GM18870 (cell line): ENCODE measurements around the gene GET4.

Experiments used
- ATAC-seq: cut with Tn5 transposase; IDR thresholded peaks from one replicate; pipeline ENCODE4 v1.9.1; 2021; ENCODE audit warnings: moderate library complexity; ENCODE audit not compliant: unreplicated experiment

Gene GET4, protein sequence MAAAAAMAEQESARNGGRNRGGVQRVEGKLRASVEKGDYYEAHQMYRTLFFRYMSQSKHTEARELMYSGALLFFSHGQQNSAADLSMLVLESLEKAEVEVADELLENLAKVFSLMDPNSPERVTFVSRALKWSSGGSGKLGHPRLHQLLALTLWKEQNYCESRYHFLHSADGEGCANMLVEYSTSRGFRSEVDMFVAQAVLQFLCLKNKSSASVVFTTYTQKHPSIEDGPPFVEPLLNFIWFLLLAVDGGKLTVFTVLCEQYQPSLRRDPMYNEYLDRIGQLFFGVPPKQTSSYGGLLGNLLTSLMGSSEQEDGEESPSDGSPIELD

DNA sequence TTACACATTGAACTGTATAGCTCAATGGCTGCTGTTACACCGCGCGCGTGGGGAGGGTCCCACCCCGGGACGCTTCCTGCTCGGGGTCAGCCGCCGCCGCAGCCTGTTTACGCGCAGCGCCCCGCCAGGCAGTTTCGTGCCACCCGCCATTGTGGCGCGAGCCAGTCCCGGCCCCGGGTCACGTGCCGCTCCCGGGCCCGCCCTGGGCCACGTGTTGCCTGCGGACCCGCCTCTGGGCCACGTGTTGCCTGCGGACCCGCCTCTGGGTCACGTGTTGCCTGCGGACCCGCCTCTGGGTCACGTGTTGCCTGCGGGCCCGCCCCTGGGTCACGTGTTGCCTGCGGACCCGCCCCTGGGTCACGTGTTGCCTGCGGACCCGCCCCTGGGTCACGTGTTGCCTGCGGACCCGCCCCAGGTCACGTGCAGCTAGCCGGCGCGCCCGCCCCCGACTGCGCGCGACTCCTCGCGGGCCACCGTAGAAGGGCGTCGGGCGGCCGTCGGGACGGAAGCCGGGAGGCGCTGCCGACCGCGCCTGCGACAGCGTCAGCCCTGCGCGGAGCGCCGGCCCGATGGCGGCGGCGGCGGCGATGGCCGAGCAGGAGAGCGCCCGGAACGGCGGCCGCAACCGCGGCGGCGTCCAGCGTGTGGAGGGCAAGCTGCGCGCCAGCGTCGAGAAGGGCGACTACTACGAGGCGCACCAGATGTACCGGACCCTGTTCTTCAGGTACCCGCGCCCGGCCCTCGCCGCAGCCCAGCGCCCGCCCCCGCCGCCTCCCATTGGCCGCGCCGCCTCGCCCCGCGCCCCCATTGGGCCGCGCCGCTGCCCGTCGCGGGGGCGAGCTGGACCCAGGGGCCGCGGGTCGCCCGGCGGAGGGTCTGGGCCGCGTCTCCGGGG lies at the start of gene GET4:
Gene GET4 (plus strand): TSS at position 478 of the 895 bp plus-strand sequence. CDS start 92 bp downstream, at position 570.
- ATAC-seq, result peak; percentile 46

DNA sequence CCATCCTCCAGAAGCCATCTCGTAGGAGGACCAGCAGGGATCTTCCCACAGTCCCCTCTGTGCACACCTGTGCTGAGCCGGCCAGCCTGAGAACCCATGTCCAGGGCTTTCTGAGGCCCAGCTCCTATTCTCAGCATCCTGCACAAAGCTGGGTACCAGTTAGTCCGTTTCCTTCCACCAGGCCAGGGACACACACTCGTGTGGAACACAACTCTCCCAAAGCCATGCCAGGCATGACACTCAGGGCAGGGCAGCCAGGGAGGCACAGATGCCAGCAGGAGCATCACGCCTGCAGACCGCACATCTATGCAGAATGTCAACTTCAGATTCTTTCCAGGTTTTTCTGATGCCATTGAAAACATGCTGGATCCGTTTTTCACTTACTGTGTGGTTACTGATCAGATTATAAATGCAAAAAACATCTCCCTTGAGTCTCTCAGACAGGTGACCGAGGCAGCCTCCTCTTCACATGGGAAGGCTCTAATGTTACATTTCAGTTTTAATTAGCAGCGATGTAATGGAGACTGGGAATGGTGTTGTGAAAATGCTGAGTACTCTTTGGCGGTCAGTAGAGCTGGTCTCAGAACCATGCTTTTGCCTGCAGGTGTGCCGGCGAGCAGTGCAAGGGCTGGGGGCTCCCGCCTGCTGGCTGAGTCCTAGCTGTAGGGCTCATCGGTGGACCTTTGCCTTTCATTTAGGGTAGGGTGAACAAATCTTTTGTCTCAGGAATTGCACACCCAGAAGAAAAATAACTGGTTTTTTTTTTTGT lies 47.4 kb upstream of the GET4 start:
- ATAC-seq, result no peak

DNA sequence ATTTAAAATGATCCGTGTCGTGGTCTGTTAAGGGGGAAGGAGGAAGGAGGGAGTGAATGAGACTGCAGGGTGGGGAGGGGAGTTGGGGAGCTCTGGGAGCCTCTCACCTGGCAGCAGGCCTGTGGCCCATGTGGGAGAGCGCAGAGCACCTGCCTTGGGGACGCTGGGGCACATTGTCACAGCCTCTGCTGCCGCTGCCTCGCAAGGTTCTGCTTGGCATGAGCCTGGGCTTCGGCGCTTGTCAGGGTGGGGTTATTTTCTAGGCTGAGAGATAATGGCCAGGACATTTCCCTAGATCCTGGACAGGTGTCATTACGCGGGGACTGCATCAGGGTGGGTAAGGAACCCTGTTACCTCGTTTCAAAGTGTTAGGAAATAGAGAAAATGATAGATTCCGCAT lies 46.3 kb upstream of the GET4 start:
- ATAC-seq, result no peak

DNA sequence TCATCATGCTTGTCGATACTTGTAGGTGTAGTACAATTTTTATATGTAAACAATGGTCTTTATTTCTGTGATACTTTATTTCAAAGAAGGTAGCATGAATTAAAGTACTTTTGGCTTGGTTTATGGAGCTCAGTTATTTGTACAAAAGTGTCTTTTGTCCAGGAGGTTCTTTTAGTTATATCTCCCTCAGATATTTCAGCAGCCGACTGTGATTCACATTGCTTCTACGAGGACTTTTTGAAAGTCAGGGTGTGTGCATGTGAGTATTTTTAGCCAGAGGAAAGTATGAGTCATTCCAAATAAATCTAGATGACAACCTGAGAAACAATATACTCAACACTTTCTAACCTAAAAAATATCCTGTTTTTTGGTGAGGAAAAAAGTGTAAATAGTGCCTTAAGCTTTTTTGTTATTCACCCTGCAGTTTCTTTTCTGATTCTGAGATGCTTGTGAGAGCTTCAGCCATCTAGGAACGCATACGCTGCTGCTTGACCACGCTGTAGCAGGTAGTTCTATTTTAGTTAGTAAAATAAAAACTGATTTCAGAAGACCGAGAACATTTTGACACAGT lies 44.7 kb upstream of the GET4 start:
- peak; percentile 67 for ATAC-seq

DNA sequence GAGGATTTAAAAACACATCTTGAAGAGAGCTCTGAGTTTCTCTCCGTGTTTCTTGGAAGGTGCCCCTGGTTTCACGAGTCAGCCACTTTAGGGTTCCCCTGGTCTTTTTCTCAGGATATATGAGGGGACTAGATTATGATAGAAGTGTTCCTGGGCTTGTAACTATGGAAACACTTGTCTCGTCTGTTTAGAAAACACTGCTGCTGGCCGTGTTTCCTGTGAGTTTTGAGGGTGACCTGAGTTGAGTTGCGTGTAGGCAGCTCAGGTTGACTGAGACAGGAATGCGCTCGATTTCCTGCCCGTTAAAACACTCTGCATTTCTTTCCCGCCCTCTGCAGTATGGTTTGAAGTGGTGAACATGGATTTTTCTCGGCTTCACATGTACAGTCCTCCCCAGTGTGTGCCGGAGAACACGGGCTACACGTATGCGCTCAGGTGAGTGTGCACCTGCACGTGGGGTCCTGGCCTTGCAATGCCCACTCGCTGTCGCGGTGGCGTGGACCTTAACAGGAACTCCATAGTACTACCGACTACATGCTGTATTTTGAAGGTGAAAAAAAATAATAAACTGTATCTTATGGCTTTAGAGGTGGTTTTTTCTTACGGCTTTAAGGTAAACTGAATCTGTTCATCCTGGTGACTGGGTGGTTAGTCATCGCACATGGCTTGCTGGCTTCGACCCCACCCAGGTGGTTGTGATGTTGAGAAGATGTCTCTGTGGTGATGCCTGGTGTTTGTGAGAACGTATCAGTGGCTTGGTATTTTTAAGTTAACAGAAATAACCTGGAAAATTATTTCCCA lies 44.0 kb upstream of the GET4 start, which contains the start of gene SUN1:
Gene SUN1 (plus strand): TSS at position 310 of the 801 bp plus-strand sequence. CDS start 49 bp downstream, at position 359.
- no peak for ATAC-seq

DNA sequence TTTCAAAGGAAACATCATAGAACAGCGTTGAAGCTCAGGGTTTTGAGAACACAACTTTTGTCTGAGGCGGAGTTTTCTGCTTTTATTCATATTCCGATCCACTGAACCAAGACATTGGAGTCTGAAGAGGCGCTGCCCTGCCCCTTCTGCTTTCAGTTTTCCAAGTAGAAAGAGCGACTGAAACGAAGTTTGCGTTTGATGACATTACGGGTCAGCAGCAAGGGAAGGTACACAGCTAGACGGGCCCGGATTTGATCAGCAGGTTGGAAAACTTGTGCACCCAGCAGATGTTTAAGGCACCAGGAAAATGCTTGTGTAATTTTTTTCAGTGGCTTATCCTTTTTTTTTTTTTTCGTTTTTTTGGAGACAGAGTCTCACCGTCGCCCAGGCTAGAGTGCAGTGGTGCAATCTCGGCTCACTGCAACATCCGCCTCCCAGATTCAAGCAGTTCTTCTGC lies 43.4 kb upstream of the GET4 start:
- no peak for ATAC-seq

DNA sequence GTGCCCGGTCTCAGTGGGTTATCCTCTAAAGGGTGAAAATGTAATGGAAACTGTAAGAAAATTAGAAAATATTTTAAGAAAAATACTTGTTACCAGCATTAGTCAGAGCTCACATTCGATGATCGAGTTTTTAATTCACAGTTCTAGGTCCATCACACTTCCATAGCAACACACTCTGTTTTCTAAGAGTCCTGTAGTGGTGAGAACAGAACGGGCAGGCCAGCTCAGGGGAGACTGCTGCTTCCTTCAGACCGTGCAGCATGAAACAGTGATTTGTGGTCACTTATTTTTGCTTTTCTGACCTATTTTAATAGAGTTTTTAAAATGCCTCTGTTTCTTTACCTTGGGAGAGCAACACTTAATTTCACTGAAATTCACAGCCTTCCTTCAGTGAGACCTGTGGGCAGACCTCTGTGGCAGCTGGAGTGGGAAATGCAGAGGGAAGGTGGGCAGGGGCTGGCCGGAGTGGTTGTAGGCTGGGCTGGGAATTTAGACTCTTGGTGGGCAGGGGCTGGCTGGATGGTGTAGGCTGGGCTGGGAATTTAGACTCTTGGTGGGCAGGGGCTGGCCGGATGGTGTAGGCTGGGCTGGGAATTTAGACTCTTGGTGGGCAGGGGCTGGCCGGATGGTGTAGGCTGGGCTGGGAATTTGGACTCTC lies 42.6 kb upstream of the GET4 start:
- ATAC-seq, result no peak

DNA sequence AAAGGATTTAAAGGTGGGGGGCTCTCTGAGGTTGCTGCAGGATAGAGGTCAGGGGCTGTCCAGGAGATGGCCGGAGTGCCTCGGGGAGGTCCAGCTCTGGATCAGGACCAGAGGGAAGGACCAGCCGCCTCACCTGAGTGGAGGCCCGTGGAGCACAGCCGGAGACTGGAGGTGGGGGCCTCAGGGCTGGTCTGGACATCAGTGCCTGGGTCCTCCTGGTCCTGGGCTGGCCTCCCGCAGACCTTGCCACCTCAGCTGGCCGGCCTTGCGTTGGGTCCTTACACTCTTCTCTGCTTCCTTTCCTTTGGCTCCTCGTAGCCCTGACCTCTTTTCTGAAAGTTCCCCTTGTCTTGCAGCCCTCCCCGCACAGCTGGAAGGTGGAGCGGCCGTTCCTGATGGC lies 42.1 kb upstream of the GET4 start:
- no peak for ATAC-seq

DNA sequence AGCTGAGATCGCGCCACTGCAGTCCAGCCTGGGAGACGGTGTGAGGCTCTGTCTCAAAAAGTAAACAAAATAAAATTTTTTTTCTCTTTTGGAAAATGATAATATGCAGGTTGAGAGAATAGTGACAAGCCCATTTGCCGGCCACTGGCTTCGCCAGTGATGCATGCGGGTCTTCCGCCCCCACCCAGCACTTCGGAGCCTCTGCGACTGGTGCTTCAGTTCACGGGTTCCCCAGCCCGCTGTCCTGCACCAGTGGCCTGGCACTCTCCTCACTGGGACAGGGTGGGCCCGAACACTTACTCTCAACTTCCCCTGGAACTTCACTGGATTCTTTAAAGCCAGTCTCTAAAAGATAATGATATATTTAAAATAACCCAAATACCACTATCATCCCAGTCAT lies 41.3 kb upstream of the GET4 start:
- ATAC-seq, result no peak

DNA sequence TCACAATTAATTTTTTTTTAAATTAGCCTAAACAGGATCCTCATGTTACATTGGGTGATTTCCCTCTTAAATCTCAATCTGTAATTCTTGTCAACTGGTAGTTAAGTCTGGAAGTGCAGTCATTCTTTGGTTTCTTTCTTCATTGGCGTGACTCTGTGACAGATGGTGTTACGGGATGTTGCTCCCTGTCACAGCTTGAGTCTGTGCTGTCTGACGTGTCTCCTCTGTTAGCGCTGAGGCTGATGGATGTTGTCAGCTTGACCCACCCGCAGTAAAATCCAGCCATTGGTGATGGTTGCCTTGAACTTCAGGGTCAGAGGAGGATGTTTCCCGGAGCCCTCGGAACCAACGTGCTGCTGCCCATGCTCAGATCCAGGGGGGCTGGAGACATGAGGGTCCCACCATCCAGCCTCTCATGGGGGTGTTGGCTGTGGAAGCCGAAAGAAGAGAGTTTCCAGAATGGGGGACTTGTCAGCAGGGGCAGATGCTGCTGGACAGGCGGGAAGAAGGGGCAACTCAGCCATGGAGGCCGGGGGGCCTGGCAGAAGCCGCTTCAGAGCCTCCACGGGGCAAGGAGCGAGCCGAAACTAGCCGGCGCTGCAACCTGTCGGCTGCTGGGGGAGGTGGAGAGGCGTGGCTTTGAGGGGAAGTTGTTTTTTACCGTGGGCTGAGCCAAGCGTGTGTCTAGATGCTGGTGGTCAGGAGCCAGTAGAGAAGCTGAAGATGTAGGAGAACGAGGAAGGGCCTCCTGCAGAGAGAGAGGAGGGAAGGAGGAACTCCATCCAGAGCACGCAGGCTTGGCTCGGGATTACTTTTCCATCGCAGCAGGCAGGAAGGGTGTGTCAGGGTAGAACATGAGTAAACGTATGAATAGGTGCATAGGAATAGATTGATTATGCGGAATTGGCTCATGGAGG lies 40.6 kb upstream of the GET4 start:
- no peak for ATAC-seq

DNA sequence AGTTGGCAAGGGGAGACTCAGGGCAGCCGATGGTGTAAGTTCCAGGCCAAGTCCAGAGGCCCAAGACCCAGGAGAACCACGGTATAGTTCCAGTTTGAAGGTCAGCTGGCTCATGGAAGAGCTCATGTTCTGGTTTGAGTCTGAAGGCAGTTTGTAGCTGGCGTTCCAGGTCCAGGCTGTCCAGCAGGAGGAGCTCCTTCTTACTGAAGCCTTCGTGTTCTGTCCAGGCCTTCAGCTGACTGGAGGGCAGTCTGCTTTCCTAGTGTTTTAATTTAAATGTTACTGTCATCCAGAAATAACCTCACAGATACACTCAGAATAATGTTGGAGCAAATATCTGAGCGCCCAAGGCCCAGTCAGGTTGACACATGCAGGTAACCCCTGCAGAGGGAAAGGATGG lies 39.9 kb upstream of the GET4 start:
- no peak for ATAC-seq

DNA sequence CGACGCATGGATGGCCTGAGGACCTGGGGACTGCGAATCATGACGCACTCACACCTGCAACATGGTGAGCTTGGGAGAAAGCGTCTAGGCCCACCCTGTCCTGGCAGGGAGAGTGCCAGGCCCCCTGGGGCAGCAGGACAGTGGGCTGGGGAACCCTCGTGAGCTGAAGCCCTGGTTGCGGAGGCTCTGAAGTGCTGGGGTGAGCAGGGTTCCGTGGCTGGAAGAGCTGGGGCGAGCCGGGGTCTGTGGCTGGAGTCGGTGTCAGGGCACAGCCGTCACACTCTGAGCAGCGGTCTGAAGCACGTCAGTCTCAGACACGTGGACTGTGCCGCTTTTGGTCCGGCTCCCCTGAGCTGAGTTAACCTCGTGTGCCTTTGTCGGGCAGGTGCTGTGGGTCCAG lies 39.4 kb upstream of the GET4 start:
- no peak for ATAC-seq

DNA sequence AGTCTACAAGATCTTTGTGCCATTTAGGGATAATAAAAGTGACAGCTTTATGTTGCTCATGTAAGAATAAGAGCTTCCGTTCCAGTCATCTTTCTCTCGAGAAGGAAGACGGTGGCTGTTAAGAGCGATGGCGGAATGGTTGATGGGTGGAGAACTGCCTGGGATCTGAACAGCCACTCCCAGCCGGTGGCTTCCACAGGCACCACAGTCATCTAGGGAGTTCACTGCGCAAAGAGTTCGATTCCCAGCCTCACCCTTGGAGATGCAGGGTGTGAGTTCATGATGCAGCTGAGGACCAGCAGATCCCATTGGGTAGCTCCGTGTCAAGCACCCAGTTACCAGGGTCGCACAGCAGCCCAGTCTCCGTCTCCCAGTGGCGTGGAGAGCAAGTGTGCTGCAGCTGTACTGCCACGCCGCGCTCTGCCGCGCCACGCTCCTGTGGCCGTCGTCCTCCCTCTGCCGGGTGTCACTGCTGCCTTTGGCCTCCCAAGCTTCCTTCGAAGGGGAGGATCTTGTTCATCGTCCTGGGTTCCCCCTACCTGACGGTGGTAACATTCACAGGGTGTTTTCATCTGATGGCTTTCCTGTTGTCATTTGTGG lies 36.3 kb upstream of the GET4 start:
- ATAC-seq, result no peak

DNA sequence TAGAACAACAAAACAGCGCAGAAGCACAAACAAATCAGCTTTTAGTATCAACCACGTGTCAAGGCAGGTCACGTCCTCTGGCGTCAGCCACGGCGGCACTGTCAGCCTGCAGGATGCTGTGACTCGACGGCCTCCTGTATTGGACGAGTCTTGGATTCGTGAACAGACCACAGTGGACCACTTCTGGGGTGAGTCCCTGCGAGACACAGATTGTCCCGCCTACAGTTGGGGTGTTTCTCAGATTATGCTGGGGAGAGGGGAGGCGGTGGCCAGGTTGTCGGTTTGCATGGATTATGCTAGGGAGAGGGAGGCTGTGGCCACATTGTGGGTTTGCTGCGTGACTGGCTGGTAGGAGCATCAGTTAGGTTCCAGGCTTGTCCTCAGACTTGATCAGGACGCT lies 34.4 kb upstream of the GET4 start:
- no peak for ATAC-seq

DNA sequence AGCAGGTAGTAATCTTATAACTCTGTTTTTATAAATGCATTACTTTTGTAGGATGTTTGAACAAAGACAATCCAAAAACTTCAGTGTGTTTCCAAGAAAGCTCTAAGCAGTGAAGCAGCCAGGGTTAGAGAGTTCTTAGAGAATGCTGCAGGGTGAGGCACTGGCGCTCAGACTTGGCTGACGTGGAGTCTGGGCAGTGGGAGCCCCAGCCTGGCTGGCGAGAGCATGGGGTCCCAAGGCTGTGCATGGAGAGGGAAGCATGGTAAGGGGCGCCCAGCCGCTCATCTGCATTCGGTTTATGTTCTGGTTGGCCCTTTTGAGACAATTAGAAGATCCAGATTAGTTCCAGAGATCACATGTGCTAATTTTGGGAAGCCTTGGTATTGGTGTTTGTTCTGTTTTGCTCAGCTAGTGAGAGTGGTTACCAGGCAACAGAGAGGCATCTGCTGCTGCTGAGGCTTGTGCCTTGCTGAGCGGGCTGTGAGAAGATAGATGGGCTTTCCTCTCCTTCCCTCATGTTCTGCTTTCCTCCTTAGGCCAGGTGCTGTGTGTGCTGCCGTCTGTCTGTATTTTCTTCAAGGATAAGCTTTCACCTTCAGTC lies 33.8 kb upstream of the GET4 start:
- ATAC-seq, result no peak

DNA sequence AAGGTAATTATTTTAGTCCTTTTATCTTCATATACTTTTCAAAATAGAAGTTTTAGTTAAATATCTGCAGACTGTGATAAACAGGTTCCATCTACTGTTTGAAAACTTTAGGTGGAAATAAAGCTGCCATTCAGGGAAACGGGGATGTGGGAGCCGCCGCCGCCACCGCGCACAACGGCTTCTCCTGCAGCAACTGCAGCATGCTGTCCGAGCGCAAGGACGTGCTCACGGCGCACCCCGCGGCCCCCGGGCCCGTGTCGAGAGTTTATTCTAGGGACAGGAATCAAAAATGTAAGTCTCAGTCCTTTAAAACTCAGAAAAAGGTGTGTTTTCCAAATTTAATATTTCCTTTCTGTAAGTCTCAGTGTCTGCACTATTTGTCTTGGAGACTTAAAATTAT lies 33.1 kb upstream of the GET4 start:
- no peak for ATAC-seq

DNA sequence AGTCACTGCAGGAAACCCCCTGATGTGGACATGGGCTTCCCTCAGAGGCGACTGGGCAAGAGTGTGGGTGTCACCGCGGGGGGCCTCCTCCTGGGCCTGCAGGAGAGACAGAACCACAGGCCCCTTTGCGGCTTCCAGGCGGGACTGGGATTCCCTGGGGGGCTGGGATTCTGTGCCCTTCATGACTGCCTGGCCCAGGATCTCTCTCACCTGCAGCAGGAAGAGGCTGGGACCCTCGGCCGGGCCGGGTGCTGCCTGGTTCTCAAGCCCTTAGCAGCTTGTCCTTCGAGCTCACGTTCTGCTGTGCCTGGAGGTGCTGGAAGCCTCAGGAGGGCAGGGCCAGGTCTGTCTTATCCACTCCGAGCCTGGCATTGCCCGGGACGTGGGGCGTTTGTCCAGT lies 32.3 kb upstream of the GET4 start:
- no peak for ATAC-seq

DNA sequence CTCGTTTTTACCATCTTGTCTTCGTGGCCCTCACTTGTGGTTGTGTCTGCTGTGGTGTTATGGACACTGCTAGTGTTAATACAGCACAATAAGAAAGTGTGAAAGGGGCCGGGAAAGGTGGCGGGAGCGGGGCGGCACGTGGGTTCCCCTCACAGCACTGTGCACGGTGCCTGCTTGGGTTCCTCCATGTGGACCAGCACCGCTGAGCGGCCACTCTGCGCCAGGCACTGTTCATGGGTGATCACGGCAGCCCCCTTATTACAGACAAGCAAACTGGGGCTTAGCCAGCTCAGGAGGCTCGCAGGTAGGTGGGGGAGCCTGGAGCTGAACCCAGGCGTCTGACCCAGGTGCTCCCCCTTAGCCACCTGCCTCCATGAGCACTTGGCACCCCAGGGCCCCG lies 31.8 kb upstream of the GET4 start:
- no peak for ATAC-seq
